ENCODE results near the gene ADAP1.

GRCh38 chr7:983616-984071, 29.2 kb upstream of the ADAP1 start:
- no peak for TF ChIP-seq HCFC1 (IDR thresholded peaks at IDR 0.05; ENCODE audit: low read depth, low read length)
- TF ChIP-seq GTF2F1 (IDR thresholded peaks at IDR 0.05; ENCODE audit: low read length) = no peak
- no peak for TF ChIP-seq BCLAF1 (IDR thresholded peaks at IDR 0.05)
